Ishikawa (cell line): ENCODE measurements around the gene MRAP.

Experiments used
- EGR1 ChIP-seq: IDR thresholded peaks from 2 replicates; pipeline ENCODE4 v1.6.1; 2012
- NFIC ChIP-seq: IDR thresholded peaks from 2 replicates; pipeline ENCODE4 v1.6.1; 2012
- RAD21 ChIP-seq: IDR thresholded peaks from 2 replicates; pipeline ENCODE4 v1.6.1; 2012; ENCODE audit warnings: low read depth
- TAF1 ChIP-seq: IDR thresholded peaks from 2 replicates; pipeline ENCODE4 v1.6.1; 2012; ENCODE audit warnings: low read depth, mild to moderate bottlenecking
- TEAD4 ChIP-seq: IDR thresholded peaks from 2 replicates; pipeline ENCODE4 v1.6.1; 2012
- TF ChIP-seq, protein P1 (sequence below): IDR thresholded peaks from 2 replicates; pipeline ENCODE4 v1.6.1; 2012; ENCODE audit warnings: low read depth, mild to moderate bottlenecking
- TF ChIP-seq, protein P2 (sequence below): IDR thresholded peaks from 2 replicates; pipeline ENCODE4 v1.6.1; 2012

DNA sequence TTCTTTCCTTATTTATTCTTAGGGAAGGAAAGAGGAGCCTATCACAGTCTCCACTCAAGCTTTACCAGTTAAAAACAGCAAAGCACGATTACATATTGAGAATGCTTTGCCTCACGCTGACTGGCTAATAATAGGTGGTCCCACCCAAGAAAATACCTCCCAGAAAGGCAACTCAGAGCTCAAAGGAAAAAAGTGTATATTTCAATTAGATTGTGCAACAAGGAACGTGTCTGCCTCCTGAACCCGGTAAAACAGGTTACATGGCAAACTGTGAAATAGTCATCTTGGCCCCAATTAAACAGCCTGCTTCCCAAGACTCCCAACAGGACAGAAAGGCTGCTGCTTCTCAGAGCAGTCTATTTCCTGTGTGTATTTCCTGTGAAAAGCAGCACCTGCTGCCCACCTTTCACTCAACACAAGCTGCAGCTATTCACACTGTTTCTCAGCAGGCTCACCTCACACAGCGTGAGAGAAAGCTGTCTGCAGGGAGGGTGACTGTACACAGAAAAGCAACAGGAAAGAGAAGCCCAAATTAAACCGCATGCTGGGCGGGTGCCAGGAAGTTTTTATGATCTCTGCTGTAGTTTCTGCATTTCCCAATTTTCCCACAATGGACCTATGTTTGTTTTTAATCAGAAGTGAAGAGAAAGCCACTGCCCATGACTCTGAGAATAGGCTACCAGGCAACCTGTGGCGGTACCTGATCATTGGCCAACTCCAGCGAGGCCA lies 50.1 kb downstream of the MRAP start:
- TF ChIP-seq, protein P1, sequence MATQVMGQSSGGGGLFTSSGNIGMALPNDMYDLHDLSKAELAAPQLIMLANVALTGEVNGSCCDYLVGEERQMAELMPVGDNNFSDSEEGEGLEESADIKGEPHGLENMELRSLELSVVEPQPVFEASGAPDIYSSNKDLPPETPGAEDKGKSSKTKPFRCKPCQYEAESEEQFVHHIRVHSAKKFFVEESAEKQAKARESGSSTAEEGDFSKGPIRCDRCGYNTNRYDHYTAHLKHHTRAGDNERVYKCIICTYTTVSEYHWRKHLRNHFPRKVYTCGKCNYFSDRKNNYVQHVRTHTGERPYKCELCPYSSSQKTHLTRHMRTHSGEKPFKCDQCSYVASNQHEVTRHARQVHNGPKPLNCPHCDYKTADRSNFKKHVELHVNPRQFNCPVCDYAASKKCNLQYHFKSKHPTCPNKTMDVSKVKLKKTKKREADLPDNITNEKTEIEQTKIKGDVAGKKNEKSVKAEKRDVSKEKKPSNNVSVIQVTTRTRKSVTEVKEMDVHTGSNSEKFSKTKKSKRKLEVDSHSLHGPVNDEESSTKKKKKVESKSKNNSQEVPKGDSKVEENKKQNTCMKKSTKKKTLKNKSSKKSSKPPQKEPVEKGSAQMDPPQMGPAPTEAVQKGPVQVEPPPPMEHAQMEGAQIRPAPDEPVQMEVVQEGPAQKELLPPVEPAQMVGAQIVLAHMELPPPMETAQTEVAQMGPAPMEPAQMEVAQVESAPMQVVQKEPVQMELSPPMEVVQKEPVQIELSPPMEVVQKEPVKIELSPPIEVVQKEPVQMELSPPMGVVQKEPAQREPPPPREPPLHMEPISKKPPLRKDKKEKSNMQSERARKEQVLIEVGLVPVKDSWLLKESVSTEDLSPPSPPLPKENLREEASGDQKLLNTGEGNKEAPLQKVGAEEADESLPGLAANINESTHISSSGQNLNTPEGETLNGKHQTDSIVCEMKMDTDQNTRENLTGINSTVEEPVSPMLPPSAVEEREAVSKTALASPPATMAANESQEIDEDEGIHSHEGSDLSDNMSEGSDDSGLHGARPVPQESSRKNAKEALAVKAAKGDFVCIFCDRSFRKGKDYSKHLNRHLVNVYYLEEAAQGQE = no peak
- TF ChIP-seq TEAD4 (no peak), TAF1 (no peak), RAD21 (no peak), NFIC (no peak), EGR1 (no peak)
- TF ChIP-seq, protein P2, sequence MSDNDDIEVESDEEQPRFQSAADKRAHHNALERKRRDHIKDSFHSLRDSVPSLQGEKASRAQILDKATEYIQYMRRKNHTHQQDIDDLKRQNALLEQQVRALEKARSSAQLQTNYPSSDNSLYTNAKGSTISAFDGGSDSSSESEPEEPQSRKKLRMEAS = no peak
